Fibroblast of skin of left biceps (primary cell): ENCODE measurements around the gene SLITRK3.
A peak's percentile ranks its signal among the peaks of the same experiment; 100 is the strongest.
"Not testable (repeated sequence)": the region's sequence is repeated elsewhere in the genome, so short reads cannot be mapped to it uniquely, and the experiment has no call there.

Source experiments
- DNase-seq, 2 experiments: peaks; one replicate each; pipeline ENCODE4 v3.0.0-alpha.2; 2013; ENCODE audit warnings: low read depth in 2 of 2

Gene SLITRK3

GRCh38 chr3:165191491-165191890 is 4.7 kb downstream of the SLITRK3 start:
- DNase-seq: no peak

- DNase-seq: no peak
Measured at GRCh38 chr3:165188452-165188851, 7.7 kb downstream of the SLITRK3 start.

- peak; percentile 4 to 5 for DNase-seq
Measured at GRCh38 chr3:165185707-165186327, 10.4 kb downstream of the SLITRK3 start.

GRCh38 chr3:165181556-165181955 is 14.6 kb downstream of the SLITRK3 start:
- DNase-seq: no peak

GRCh38 chr3:165170236-165170635 is 25.9 kb downstream of the SLITRK3 start:
- no peak for DNase-seq

GRCh38 chr3:165169368-165169767 is 26.8 kb downstream of the SLITRK3 start:
- DNase-seq: no peak

- DNase-seq: no peak
Measured at GRCh38 chr3:165162883-165163282, 33.3 kb downstream of the SLITRK3 start.

GRCh38 chr3:165159760-165160421 is 36.3 kb downstream of the SLITRK3 start:
- no peak for DNase-seq

GRCh38 chr3:165158011-165158410 is 38.2 kb downstream of the SLITRK3 start:
- DNase-seq: no peak

- DNase-seq: no peak
Measured at GRCh38 chr3:165156757-165157420, 39.3 kb downstream of the SLITRK3 start.

GRCh38 chr3:165148876-165149441 is 47.2 kb downstream of the SLITRK3 start:
- no peak for DNase-seq

- DNase-seq: no peak
Measured at GRCh38 chr3:165144271-165144670, 51.9 kb downstream of the SLITRK3 start.

- not testable (repeated sequence) for DNase-seq
Measured at GRCh38 chr3:165139918-165140317, 56.3 kb downstream of the SLITRK3 start.
